ENCODE measurements around the gene UCHL1. TPM values are rescaled to one million over a fixed set of nuclear protein-coding genes. Genes with fewer than 3 reads are reported as not detected.

Gene UCHL1
- total and polyA plus RNA-seq, 2 of the 13 experiments (the other 11 are each of a cell fraction or from before 2014, with no cell fraction given) = not detected

DNA sequence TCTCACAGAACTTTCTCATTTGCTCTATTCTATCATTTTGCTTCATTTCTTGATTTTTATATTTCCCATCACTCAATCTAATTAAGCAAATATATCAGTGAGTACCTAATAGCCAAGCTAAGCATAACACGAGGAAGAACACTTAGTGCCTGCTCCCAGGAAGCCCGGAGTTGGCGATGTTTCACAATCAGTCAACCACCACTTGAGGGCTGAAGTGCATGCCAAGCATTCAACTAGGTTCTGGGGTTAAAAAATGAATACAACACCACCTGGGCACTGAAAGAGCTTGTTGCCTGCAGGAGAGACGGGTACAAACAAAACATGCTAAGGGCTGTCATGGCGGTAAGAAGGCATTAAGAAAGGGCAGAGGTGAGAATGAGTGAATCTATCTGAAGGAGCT is 47.5 kb downstream of the UCHL1 start (continued):
- no peak for TF ChIP-seq REST (IDR thresholded peaks at IDR 0.05; ENCODE audit: borderline replicate concordance in 1 of 2, low read depth in 1 of 2, low read length in 2 of 2)

DNA sequence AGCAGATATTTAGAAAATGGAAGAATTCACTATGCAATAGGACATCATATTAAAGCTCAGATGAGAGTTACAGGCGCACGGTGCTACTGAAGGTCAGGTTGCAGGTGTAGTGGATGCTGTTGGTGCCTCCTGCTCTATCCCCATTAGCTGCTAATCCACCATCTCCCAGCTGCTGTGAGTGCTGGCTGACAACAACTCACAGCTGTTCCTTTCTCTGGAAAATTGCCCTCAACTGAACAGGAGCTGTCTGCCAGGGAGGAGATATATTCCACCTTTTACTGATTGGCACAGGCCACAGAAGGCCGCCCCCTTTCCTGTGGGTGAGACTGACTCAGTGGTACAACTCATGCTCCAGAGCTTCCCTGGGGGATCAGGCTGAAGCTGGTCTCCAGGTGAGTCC is 48.7 kb downstream of the UCHL1 start:
- Histone ChIP-seq H3K4me1 (ENCODE audit: insufficient read depth, low read length) (no peaks in the 10 kb centered on the region), H4K20me1 (ENCODE audit: insufficient read depth, low read length) (no peaks in the 10 kb centered on the region), H3K27me3 (ENCODE audit: control insufficient read depth in 1 of 2, insufficient read depth in 2 of 2, low read length in 2 of 2) (peaks cover 2 to 4% of the 10 kb centered on the region in 2 experiments; a peak in 1 of 5 replicates), H3K4me3 (replicated peaks in 1 of 3; ENCODE audit: insufficient read depth in 1 of 3, low read depth in 2 of 3, low read length in 3 of 3) (no peak overlapping the region), H3K79me2 (ENCODE audit: insufficient read depth, low read length) (no peaks in the 10 kb centered on the region), H3K36me3 (replicated peaks in 1 of 2; ENCODE audit: control insufficient read depth in 1 of 2, insufficient read depth in 2 of 2, low read length in 2 of 2) (no peaks in the 10 kb centered on the region), H3K27ac (ENCODE audit: extremely low read length, insufficient read depth, low read length) (no peak overlapping the region), H3K9me3 (ENCODE audit: low read length) (no peaks in the 10 kb centered on the region), H3K4me2 (ENCODE audit: low read depth, low read length) (no peak overlapping the region), H3K9ac (ENCODE audit: insufficient read depth, low read depth, low read length) (no peak overlapping the region), H2AFZ (ENCODE audit: low read length) (no peak overlapping the region)
- no peak for DNase-seq (ENCODE audit: low spot score)
- ChIA-PET CTCF (ENCODE audit: low intra/inter-chr PET ratio, low total read pairs) (no interaction called here), POLR2A (no interaction called here)
- WGBS (ENCODE audit: low lambda C conversion rate) = 13% methylated on average over 2 of the region's 3 CpGs
- no peak for FAIRE-seq
- ATAC-seq = no peak
- intact Hi-C loops (cut with micrococcal nuclease; ENCODE audit: unreplicated experiment) = no loop called here
- no TSS peak for BruUV-seq (replicated peaks)
- in situ Hi-C loops (cut with HindIII; ENCODE audit: extremely low pct_ligation_motif_present, low pct_unique_long_range_greater_than_20kb) = no loop called here
- TF ChIP-seq KMT2B (CRISPR knock-in tag; IDR thresholded peaks at IDR 0.05) = no peak
- no peak for TF ChIP-seq STAT6 (CRISPR knock-in tag; IDR thresholded peaks at IDR 0.05; ENCODE audit: borderline replicate concordance)
- TF ChIP-seq SRF (IDR thresholded peaks at IDR 0.05; ENCODE audit: low read depth, low read length) = no peak
- no peak for TF ChIP-seq ZNF83 (CRISPR knock-in tag; IDR thresholded peaks at IDR 0.05; ENCODE audit: borderline replicate concordance)
- TF ChIP-seq, protein P1, sequence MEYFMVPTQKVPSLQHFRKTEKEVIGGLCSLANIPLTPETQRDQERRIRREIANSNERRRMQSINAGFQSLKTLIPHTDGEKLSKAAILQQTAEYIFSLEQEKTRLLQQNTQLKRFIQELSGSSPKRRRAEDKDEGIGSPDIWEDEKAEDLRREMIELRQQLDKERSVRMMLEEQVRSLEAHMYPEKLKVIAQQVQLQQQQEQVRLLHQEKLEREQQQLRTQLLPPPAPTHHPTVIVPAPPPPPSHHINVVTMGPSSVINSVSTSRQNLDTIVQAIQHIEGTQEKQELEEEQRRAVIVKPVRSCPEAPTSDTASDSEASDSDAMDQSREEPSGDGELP (IDR thresholded peaks at IDR 0.05; ENCODE audit: borderline replicate concordance, low read depth) = no peak
- no peak for TF ChIP-seq ZNF598 (CRISPR knock-in tag; IDR thresholded peaks at IDR 0.05; ENCODE audit: borderline replicate concordance)
- no peak for TF ChIP-seq ZNF776 (CRISPR knock-in tag; IDR thresholded peaks at IDR 0.05)
- TF ChIP-seq ZNF704 (CRISPR knock-in tag; IDR thresholded peaks at IDR 0.05; ENCODE audit: borderline replicate concordance) = no peak
- TF ChIP-seq ZBTB3 (CRISPR knock-in tag; IDR thresholded peaks at IDR 0.05; ENCODE audit: borderline replicate concordance, low read depth) = no peak
- TF ChIP-seq NPAS2 (CRISPR knock-in tag; IDR thresholded peaks at IDR 0.05; ENCODE audit: borderline replicate concordance) = no peak
- TF ChIP-seq NR2F6 (IDR thresholded peaks at IDR 0.05) = no peak
- no peak for TF ChIP-seq NR2F6 (CRISPR knock-in tag; IDR thresholded peaks at IDR 0.05)
- no peak for TF ChIP-seq ZNF660 (CRISPR knock-in tag; IDR thresholded peaks at IDR 0.05; ENCODE audit: borderline replicate concordance, low read depth)
- no peak for TF ChIP-seq HNRNPLL (IDR thresholded peaks at IDR 0.05; ENCODE audit: low read depth, low read length, poor library complexity, severe bottlenecking)
